ENCODE results near the gene REEP5. TPM values are rescaled to one million over a fixed set of nuclear protein-coding genes. Genes with fewer than 3 reads are reported as not detected.

Gene REEP5
- polyA plus RNA-seq, 3 donors = 83.6 to 200 (median 193) TPM

- Mint-ChIP-seq H3K4me3 (no peak overlapping the region), H3K36me3 (no peaks in the 10 kb centered on the region), H3K4me1 (peaks cover 20% of the 10 kb centered on the region), H3K9me3 (no peaks in the 10 kb centered on the region), H3K27ac (peak overlapping the region in 1 of 7 donors; percentile 15), H3K27me3 (ENCODE audit: low read depth in 3 of 3) (peaks cover 0 to 2% (median 0%) of the 10 kb centered on the region in 3 donors)
- 100% methylated on average over 1 of the region's 5 CpGs for WGBS (ENCODE audit: insufficient coverage)
- no peaks in the 10 kb centered on the region for H4K20me1 ChIP-seq (ENCODE audit: insufficient read depth, low read length)
- peaks cover 17 to 20% of the 10 kb centered on the region in 2 donors for H3K4me1 ChIP-seq (ENCODE audit: control insufficient read depth in 1 of 2, insufficient read depth in 2 of 2, low read length in 2 of 2)
- H3K27ac ChIP-seq (ENCODE audit: low read depth in 1 of 2, low read length in 2 of 2) = no peak overlapping the region
- DNase-seq = no peak
- no peak for TF ChIP-seq CTCF (IDR thresholded peaks at IDR 0.05)
- H3K79me2 ChIP-seq (ENCODE audit: insufficient read depth, low read length) = no peaks in the 10 kb centered on the region
- H3K9ac ChIP-seq (ENCODE audit: insufficient read depth, low read length, poor library complexity, severe bottlenecking) = no peak overlapping the region
- H3K27me3 ChIP-seq (ENCODE audit: control insufficient read depth in 2 of 2, insufficient read depth in 2 of 2, low read length in 2 of 2) = no peaks in the 10 kb centered on the region
- H3K4me2 ChIP-seq (replicated peaks; ENCODE audit: extremely low read depth, low read length, poor library complexity, severe bottlenecking) = no peak overlapping the region
- no peaks in the 10 kb centered on the region for H3K9me3 ChIP-seq (replicated peaks in 1 of 2; ENCODE audit: control insufficient read depth in 1 of 2, insufficient read depth in 1 of 2, low read length in 2 of 2)
- intact Hi-C loops (cut with micrococcal nuclease) = no loop called here
- peak overlapping the region; percentile 58 for H2AFZ ChIP-seq (ENCODE audit: insufficient read depth, low read depth, low read length, poor library complexity, severe bottlenecking)
- H3K4me3 ChIP-seq (replicated peaks in 1 of 3; ENCODE audit: low read depth in 2 of 3, low read length in 3 of 3) = no peak overlapping the region
- no peaks in the 10 kb centered on the region for H3K36me3 ChIP-seq (replicated peaks in 1 of 2; ENCODE audit: control insufficient read depth in 1 of 2, insufficient read depth in 2 of 2, low read length in 2 of 2)
Measured at GRCh38 chr5:112968411-112969106, 46.5 kb upstream of the REEP5 start.

- intact Hi-C loops (cut with micrococcal nuclease) = no loop called here
- Histone ChIP-seq H2AFZ (ENCODE audit: insufficient read depth, low read depth, low read length, poor library complexity, severe bottlenecking) (no peak overlapping the region), H3K4me1 (ENCODE audit: control insufficient read depth in 1 of 2, insufficient read depth in 2 of 2, low read length in 2 of 2) (peaks cover 24 to 29% of the 10 kb centered on the region in 2 donors), H3K27ac (ENCODE audit: low read depth in 1 of 2, low read length in 2 of 2) (no peak overlapping the region), H3K4me3 (replicated peaks in 1 of 3; ENCODE audit: low read depth in 2 of 3, low read length in 3 of 3) (no peak overlapping the region), H4K20me1 (ENCODE audit: insufficient read depth, low read length) (no peaks in the 10 kb centered on the region), H3K9me3 (replicated peaks in 1 of 2; ENCODE audit: control insufficient read depth in 1 of 2, insufficient read depth in 1 of 2, low read length in 2 of 2) (no peaks in the 10 kb centered on the region), H3K27me3 (ENCODE audit: control insufficient read depth in 2 of 2, insufficient read depth in 2 of 2, low read length in 2 of 2) (no peaks in the 10 kb centered on the region), H3K9ac (ENCODE audit: insufficient read depth, low read length, poor library complexity, severe bottlenecking) (no peak overlapping the region), H3K79me2 (ENCODE audit: insufficient read depth, low read length) (no peaks in the 10 kb centered on the region), H3K36me3 (replicated peaks in 1 of 2; ENCODE audit: control insufficient read depth in 1 of 2, insufficient read depth in 2 of 2, low read length in 2 of 2) (no peaks in the 10 kb centered on the region), H3K4me2 (replicated peaks; ENCODE audit: extremely low read depth, low read length, poor library complexity, severe bottlenecking) (no peak overlapping the region)
- peaks cover 0 to under 1% (median 0%) of the 10 kb centered on the region in 3 donors for H3K27me3 Mint-ChIP-seq (ENCODE audit: low read depth in 3 of 3)
- H3K9me3 Mint-ChIP-seq = no peaks in the 10 kb centered on the region
- H3K36me3 Mint-ChIP-seq = no peaks in the 10 kb centered on the region
- WGBS (ENCODE audit: insufficient coverage) = 96% methylated on average over 4 of the region's 6 CpGs
- no peak for DNase-seq
- no peak for TF ChIP-seq CTCF (IDR thresholded peaks at IDR 0.05)
- peaks cover 28% of the 10 kb centered on the region for H3K4me1 Mint-ChIP-seq
- H3K27ac Mint-ChIP-seq = peak overlapping the region in 1 of 7 donors; percentile 3
- no peak overlapping the region for H3K4me3 Mint-ChIP-seq
Measured at GRCh38 chr5:112967520-112968083, 45.6 kb upstream of the REEP5 start.

Data from CD14-positive monocyte (primary cell).